Measurements from ENCODE around the gene RIMS1.

The RIMS1 gene

GRCh38 chr6:71886184-71887005, at the start of gene RIMS1:
RIMS1 (plus strand) TSS chr6:71886550; CDS start chr6:71887024, 474 bp downstream.
- no peak for TF ChIP-seq POLR2A (IDR thresholded peaks at IDR 0.05; ENCODE audit: low read depth, low read length)
- no peak for FAIRE-seq
- no peak for DNase-seq (ENCODE audit: insufficient read length, low spot score)

DNA sequence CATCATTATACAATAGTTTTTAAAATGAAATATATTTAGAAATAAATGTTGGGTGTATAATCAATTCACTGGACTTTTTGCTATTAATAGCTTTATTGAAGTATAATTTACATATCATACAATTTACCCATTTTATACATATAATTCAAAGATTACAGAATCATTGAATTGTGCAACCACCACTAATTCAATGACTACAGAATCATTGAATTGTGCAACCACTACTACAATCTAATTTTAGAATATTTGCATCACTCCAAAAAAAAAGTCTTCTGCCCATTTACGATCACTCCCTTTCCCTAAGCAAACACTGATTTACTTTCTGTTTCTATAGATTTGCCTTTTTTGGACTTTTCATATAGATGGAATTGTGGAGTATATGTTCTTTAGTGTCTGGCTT, 35.1 kb upstream of the RIMS1 start:
- TF ChIP-seq POLR2A (IDR thresholded peaks at IDR 0.05; ENCODE audit: low read depth, low read length), result no peak

DNA sequence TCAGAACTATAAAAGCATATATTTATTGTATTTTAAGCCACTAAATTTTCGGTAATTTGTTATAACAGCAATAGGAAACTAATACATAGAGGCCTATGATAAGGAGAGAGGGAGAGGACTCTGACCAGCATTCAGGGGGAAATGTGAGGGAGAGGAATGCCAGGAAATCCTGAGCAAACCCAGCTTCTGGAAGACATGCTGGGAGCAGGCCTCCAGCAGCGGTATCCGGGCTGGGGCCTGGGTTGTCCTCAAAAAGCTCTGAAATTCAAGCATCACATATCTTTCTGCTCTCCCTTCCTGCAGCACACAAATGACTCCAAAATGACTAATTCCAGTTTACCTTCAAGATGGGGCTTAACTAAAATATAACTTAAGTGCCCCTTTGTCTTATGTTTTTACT, 33.4 kb upstream of the RIMS1 start:
- no peak for DNase-seq (ENCODE audit: insufficient read length, low spot score)
- TF ChIP-seq POLR2A (IDR thresholded peaks at IDR 0.05; ENCODE audit: low read depth, low read length), result no peak
- FAIRE-seq, result no peak

More for the DNA sequence above, 35.1 kb upstream of the RIMS1 start:
- no peak for DNase-seq (ENCODE audit: insufficient read length, low spot score)
- no peak for FAIRE-seq

GRCh38 chr6:71855406-71855805, 30.9 kb upstream of the RIMS1 start:
- TF ChIP-seq POLR2A (IDR thresholded peaks at IDR 0.05; ENCODE audit: low read depth, low read length), result no peak
- DNase-seq (ENCODE audit: insufficient read length, low spot score) (no peak), FAIRE-seq (no peak)

- no peak for TF ChIP-seq POLR2A (IDR thresholded peaks at IDR 0.05; ENCODE audit: low read depth, low read length)
- DNase-seq (ENCODE audit: insufficient read length, low spot score), result no peak
- no peak for FAIRE-seq
Observed at GRCh38 chr6:71879016-71879415, 7.3 kb upstream of the RIMS1 start.

DNA sequence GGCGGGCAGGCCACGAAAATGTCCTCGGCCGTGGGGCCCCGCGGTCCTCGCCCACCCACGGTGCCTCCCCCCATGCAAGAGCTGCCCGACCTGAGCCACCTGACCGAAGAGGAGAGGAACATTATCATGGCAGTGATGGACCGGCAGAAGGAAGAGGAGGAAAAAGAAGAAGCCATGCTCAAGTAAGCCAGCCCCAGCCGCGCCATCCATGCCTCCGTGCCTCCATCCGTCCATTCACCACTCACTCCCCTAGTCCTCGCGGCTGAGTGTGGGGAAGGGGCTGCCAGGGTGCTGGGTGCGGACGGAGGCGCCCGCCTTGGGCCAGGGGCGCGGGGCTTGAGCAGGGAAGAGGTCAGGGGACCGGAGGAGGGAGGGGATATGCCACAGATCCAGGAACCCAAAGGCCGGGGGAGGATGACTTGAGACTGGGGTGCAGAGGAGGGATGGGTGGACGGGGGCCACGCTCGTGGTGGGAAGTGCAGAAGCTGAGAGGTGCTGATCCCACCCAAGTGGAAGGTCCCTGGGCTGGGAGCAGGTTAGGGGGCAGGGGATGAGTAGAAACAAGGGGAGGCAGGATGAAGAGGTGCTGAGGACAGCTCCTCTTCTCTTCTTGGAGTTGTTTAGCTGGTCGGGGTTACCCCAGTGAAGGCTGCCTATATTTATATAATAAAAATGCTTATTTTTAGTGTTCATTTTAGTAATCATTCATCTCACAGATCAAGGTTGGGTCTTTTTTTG, 825 bp downstream of the RIMS1 start:
- no peak for TF ChIP-seq POLR2A (IDR thresholded peaks at IDR 0.05; ENCODE audit: low read depth, low read length)
- DNase-seq (ENCODE audit: insufficient read length, low spot score) (no peak), FAIRE-seq (no peak)

GRCh38 chr6:71887744-71888230, 1.4 kb downstream of the RIMS1 start:
- TF ChIP-seq POLR2A (IDR thresholded peaks at IDR 0.05; ENCODE audit: low read depth, low read length), result no peak
- FAIRE-seq (no peak), DNase-seq (ENCODE audit: insufficient read length, low spot score) (no peak)

- DNase-seq (ENCODE audit: insufficient read length, low spot score), result no peak
- no peak for TF ChIP-seq POLR2A (IDR thresholded peaks at IDR 0.05; ENCODE audit: low read depth, low read length)
- FAIRE-seq, result no peak
Observed at GRCh38 chr6:71888756-71889340, 2.5 kb downstream of the RIMS1 start.

GRCh38 chr6:71889366-71889765, 3.0 kb downstream of the RIMS1 start:
- no peak for DNase-seq (ENCODE audit: insufficient read length, low spot score)
- no peak for TF ChIP-seq POLR2A (IDR thresholded peaks at IDR 0.05; ENCODE audit: low read depth, low read length)
- FAIRE-seq, result no peak

DNA sequence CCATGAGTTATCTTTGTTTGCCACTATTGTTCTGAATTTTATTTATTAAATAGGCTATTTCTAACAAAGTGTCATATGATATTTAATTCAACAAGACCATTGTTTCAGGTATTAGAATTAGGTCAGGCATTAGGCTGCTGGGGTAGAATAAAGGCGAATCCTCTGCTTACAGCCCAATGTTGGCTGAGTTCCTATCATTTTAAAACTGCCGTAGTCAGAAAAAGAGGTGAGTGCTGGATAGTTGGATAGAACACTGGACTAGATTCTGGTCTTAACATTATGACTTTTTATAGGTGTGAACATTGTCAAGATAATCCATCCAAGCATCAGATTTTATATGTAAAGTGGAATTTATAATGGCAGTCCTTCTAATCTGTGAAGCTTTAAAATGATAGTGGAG, 6.3 kb downstream of the RIMS1 start:
- FAIRE-seq, result no peak
- DNase-seq (ENCODE audit: insufficient read length, low spot score), result no peak
- TF ChIP-seq POLR2A (IDR thresholded peaks at IDR 0.05; ENCODE audit: low read depth, low read length), result no peak

- FAIRE-seq (no peak), DNase-seq (ENCODE audit: insufficient read length, low spot score) (no peak)
Observed at GRCh38 chr6:71900642-71901041, 14.3 kb downstream of the RIMS1 start.

GRCh38 chr6:71902261-71902660, 15.9 kb downstream of the RIMS1 start:
- FAIRE-seq (no peak), DNase-seq (ENCODE audit: insufficient read length, low spot score) (no peak)
- TF ChIP-seq POLR2A (IDR thresholded peaks at IDR 0.05; ENCODE audit: low read depth, low read length), result no peak

More at GRCh38 chr6:71900642-71901041, 14.3 kb downstream of the RIMS1 start:
- TF ChIP-seq POLR2A (IDR thresholded peaks at IDR 0.05; ENCODE audit: low read depth, low read length), result no peak

DNA sequence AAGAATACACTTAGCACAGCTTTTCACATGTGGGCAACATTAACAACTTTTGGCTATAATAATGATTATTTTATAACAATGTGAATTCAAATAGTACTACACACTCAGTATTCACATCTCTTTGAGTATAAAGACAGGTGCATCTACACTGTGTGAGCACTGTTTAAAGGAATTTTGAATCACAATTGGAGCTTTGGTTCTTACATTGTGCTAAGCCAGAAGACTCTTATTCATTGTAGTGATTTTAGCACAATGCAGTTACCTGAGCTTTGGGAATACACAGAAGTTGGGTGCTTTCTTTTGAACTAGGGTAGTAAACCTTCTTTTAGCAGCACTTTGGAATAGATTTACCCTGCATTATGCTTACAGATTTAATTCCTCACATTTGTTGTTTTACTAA, 20.5 kb downstream of the RIMS1 start:
- FAIRE-seq (no peak), DNase-seq (ENCODE audit: insufficient read length, low spot score) (no peak)
- TF ChIP-seq POLR2A (IDR thresholded peaks at IDR 0.05; ENCODE audit: low read depth, low read length), result no peak

GRCh38 chr6:71908162-71908765, 21.9 kb downstream of the RIMS1 start:
- TF ChIP-seq POLR2A (IDR thresholded peaks at IDR 0.05; ENCODE audit: low read depth, low read length), result no peak
- DNase-seq (ENCODE audit: insufficient read length, low spot score) (no peak), FAIRE-seq (no peak)
